B cell (primary cell): ENCODE measurements around the gene CPXM1. TPM values are rescaled to one million over a fixed set of nuclear protein-coding genes. Genes with fewer than 3 reads are reported as not detected.

Source experiments
- ATAC-seq: fragments of 200-7000 bp; cut with Tn5 transposase; one replicate; pipeline ENCODE4 v1.10.0; 2021; ENCODE audit warnings: low read depth, mild to moderate bottlenecking, moderate number of reproducible peaks, moderate library complexity
- CTCF ChIA-PET: fragments of 350-600 bp; sonication (Branson Sonifier 250); formaldehyde crosslinking; loops from one replicate; lab custom pipeline; 2021; ENCODE audit warnings: antibody characterized with exemption, inconsistent platforms; lab: Charles Lee
- POLR2A ChIA-PET: fragments of 350-600 bp; sonication (Branson Sonifier 250); formaldehyde crosslinking; loops from one replicate; lab custom pipeline; 2021; ENCODE audit warnings: antibody characterized with exemption; lab: Charles Lee
- DNase-seq: peaks from one replicate; pipeline ENCODE4 v3.0.0; 2013
- H2AFZ ChIP-seq: 2 replicates; pipeline ENCODE4 v1.6.1; 2012; ENCODE audit warnings: mild to moderate bottlenecking, low read depth, low read length; ENCODE audit not compliant: insufficient read depth, poor library complexity, severe bottlenecking
- H3K27ac ChIP-seq, 2 donors: 1 replicate in 1 of 2; 2 replicates in 1 of 2; pipeline ENCODE4 v1.5.1; 2012 to 2013; ENCODE audit warnings: low read length in 2 of 2, mild to moderate bottlenecking in 2 of 2, moderate library complexity in 1 of 2
- H3K27me3 ChIP-seq, 4 experiments: fragments of 200-600 bp in 1 of 4; sonication (generic) in 1 of 4; replicated peaks in 1 of 4; 1 replicate in 2 of 4; 2 replicates in 2 of 4; pipeline versions ENCODE4 v1.6.1 to v1.7.0; 2013 to 2016; ENCODE audit warnings: low read length in 3 of 4, mild to moderate bottlenecking in 2 of 4, mixed read lengths in 1 of 4, moderate library complexity in 1 of 4; ENCODE audit not compliant: insufficient read depth in 4 of 4, control insufficient read depth in 3 of 4; ENCODE audit errors: control extremely low read depth in 1 of 4
- H3K36me3 ChIP-seq, 2 experiments: replicated peaks in 1 of 2; 1 replicate in 1 of 2; 2 replicates in 1 of 2; pipeline versions ENCODE4 v1.6.1 to v1.7.1; 2013; ENCODE audit warnings: low read length in 1 of 2; ENCODE audit not compliant: insufficient read depth in 2 of 2, control insufficient read depth in 1 of 2; ENCODE audit errors: control extremely low read depth in 1 of 2, extremely low read depth in 1 of 2
- H3K4me1 ChIP-seq, 2 donors: fragments of 200-600 bp in 1 of 2; sonication (generic) in 1 of 2; 1 replicate in 1 of 2; 2 replicates in 1 of 2; pipeline versions ENCODE4 v1.5.1 to v1.6.1; 2013 to 2017; ENCODE audit warnings: low read length in 2 of 2; ENCODE audit not compliant: control insufficient read depth in 2 of 2, insufficient read depth in 2 of 2
- H3K4me2 ChIP-seq: replicated peaks from 2 replicates; pipeline ENCODE3; 2012; ENCODE audit warnings: mild to moderate bottlenecking, low read depth, low read length; ENCODE audit not compliant: poor library complexity, severe bottlenecking
- H3K4me3 ChIP-seq, 5 experiments: fragments of 200-600 bp in 1 of 5; sonication (generic) in 1 of 5; 1 replicate in 3 of 5; 2 replicates in 2 of 5; pipeline versions ENCODE4 v1.5.1 to v1.7.0; 2011 to 2016; ENCODE audit warnings: low read length in 4 of 5, mild to moderate bottlenecking in 4 of 5, low read depth in 2 of 5, control low read depth in 1 of 5, moderate library complexity in 1 of 5; ENCODE audit not compliant: insufficient read depth in 1 of 5; ENCODE audit errors: control extremely low read depth in 1 of 5, extremely low read depth in 1 of 5
- H3K79me2 ChIP-seq: fragments of 200-600 bp; sonication (generic); one replicate; pipeline ENCODE4 v1.6.0; 2016; ENCODE audit warnings: low read length; ENCODE audit not compliant: control insufficient read depth, insufficient read depth
- H3K9ac ChIP-seq: fragments of 200-600 bp; sonication (generic); 2 replicates; pipeline ENCODE4 v1.6.1; 2017; ENCODE audit warnings: mild to moderate bottlenecking, low read length, moderate library complexity
- H3K9me3 ChIP-seq, 3 donors: one replicate each; pipeline versions ENCODE4 v1.6.1 to v1.7.1; 2013; ENCODE audit warnings: low read length in 2 of 3; ENCODE audit not compliant: control insufficient read depth in 2 of 3, insufficient read depth in 1 of 3; ENCODE audit errors: control extremely low read depth in 1 of 3
- H4K20me1 ChIP-seq: 2 replicates; pipeline ENCODE4 v1.6.0; 2012; ENCODE audit warnings: mild to moderate bottlenecking, low read length; ENCODE audit not compliant: insufficient read depth, control insufficient read depth, poor library complexity, severe bottlenecking
- H3K27ac Mint-ChIP-seq: one replicate; pipeline ENCODE4 v1.8.0; 2021; ENCODE audit warnings: mixed read lengths
- H3K27me3 Mint-ChIP-seq: one replicate; pipeline ENCODE4 v1.8.0; 2021; ENCODE audit warnings: mixed read lengths
- H3K4me1 Mint-ChIP-seq: one replicate; pipeline ENCODE4 v1.8.0; 2021; ENCODE audit warnings: mixed read lengths
- H3K4me3 Mint-ChIP-seq: one replicate; pipeline ENCODE4 v1.8.0; 2021; ENCODE audit warnings: mixed read lengths
- H3K9me3 Mint-ChIP-seq: one replicate; pipeline ENCODE4 v1.8.0; 2022; ENCODE audit warnings: mixed read lengths; ENCODE audit not compliant: insufficient read depth
- EZH2 ChIP-seq: IDR thresholded peaks from 2 replicates; pipeline ENCODE4 v1.6.1; 2012; ENCODE audit warnings: borderline replicate concordance, low read depth, mild to moderate bottlenecking, moderate library complexity, low read length; ENCODE audit not compliant: insufficient read depth, poor library complexity, severe bottlenecking
- WGBS: methylation state at CpG from one replicate; pipeline ENCODE4 v1.1.5; 2013; ENCODE audit warnings: missing lambda C conversion rate; ENCODE audit not compliant: insufficient coverage; 5-methylcytosine and 5-hydroxymethylcytosine counted together
- intact Hi-C: fragments of 100-400 bp; cut with micrococcal nuclease; formaldehyde crosslinking; loops from one replicate; pipeline ENCODE4 v1.10.0; 2022
- polyA plus RNA-seq: library from polyadenylated mRNA; depleted of rRNA; stranded (reverse); fragments of >200 nt; gene quantifications from 2 replicates; pipeline ENCODE4 v1.2.3, GENCODE V29; 2012
- total RNA-seq, 2 donors: library from RNA; stranded (reverse); fragments of 120-200 nt in 1 of 2; gene quantifications; 1 replicate in 1 of 2; 2 replicates in 1 of 2; pipeline versions ENCODE4 v1.2.3 to v1.2.4, GENCODE V29; 2013 to 2022
- TF ChIP-seq, protein P1 (sequence below): fragments of 200-600 bp; IDR thresholded peaks from one replicate; pipeline ENCODE4 v1.8.0; 2022; ENCODE audit warnings: antibody characterized with exemption, mild to moderate bottlenecking

Gene CPXM1
- total and polyA plus RNA-seq, 2 donors (not counting 1 experiment from before 2014, with no cell fraction given) = 0.21 to 1.9 TPM

DNA sequence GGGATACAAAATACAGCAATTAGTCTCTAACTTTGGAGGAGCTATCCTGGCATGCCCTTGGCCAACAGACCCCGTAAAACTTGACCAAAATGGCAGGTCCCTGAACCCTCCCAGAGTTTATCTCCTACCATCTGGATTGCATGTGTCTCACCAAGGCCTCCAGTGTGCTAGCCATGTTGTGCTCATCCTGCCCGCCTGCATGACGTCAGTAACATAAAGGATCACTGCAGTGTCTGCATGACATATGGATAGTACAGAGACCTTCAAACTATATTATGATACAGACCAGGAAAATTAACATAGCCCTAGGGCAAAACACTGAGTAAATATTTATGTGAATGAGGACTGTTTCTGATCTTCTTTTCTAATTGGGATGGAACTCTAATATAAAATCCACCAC is 25.3 kb downstream of the CPXM1 start:
- Histone ChIP-seq H2AFZ (no peak overlapping the region), H3K27ac (no peak overlapping the region), H3K4me3 (no peak overlapping the region), H4K20me1 (no peaks in the 10 kb centered on the region), H3K4me1 (no peaks in the 10 kb centered on the region), H3K9me3 (peaks cover 0 to 7% (median 1%) of the 10 kb centered on the region in 3 donors), H3K79me2 (no peaks in the 10 kb centered on the region), H3K9ac (no peak overlapping the region), H3K27me3 (peaks cover 0 to 5% (median 0%) of the 10 kb centered on the region in 4 experiments), H3K36me3 (no peaks in the 10 kb centered on the region), H3K4me2 (no peak overlapping the region)
- 67% methylated on average over 1 of the region's 3 CpGs for WGBS
- TF ChIP-seq, protein P1, sequence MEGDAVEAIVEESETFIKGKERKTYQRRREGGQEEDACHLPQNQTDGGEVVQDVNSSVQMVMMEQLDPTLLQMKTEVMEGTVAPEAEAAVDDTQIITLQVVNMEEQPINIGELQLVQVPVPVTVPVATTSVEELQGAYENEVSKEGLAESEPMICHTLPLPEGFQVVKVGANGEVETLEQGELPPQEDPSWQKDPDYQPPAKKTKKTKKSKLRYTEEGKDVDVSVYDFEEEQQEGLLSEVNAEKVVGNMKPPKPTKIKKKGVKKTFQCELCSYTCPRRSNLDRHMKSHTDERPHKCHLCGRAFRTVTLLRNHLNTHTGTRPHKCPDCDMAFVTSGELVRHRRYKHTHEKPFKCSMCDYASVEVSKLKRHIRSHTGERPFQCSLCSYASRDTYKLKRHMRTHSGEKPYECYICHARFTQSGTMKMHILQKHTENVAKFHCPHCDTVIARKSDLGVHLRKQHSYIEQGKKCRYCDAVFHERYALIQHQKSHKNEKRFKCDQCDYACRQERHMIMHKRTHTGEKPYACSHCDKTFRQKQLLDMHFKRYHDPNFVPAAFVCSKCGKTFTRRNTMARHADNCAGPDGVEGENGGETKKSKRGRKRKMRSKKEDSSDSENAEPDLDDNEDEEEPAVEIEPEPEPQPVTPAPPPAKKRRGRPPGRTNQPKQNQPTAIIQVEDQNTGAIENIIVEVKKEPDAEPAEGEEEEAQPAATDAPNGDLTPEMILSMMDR = no peak
- TF ChIP-seq EZH2 = no peak
- H3K9me3 Mint-ChIP-seq = no peaks in the 10 kb centered on the region
- ATAC-seq = no peak
- peaks cover 32% of the 10 kb centered on the region for H3K27me3 Mint-ChIP-seq
- POLR2A ChIA-PET = no interaction called here
- no peak overlapping the region for H3K27ac Mint-ChIP-seq
- intact Hi-C loops = no loop called here
- H3K4me1 Mint-ChIP-seq = no peaks in the 10 kb centered on the region
- CTCF ChIA-PET = no interaction called here
- no peak overlapping the region for H3K4me3 Mint-ChIP-seq
- no peak for DNase-seq

DNA sequence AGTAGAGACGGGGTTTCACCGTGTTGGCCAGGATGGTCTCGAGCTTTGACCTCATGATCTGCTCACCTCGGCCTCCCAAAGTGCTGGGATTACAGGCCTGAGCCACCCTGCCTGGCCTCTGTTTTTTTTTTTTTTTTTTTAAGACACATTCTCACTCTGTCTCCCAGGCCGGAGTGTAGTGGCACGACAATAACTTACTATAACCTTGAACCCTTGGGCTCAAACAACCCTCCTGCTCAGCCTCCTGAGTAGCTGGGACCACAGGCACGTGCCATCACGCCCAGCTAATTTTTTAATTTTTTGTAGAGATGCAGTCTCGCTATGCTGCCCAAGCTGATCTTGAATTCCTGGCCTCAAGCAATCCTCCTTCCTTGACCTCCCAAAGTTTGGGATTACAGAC is 26.6 kb downstream of the CPXM1 start:
- no peak overlapping the region for H2AFZ ChIP-seq
- intact Hi-C loops = no loop called here
- ChIA-PET CTCF (interaction anchor here (0.8 kb wide), 1 partner anchor 24 kb away, joined by 4 read pairs; no protein-coding TSS in a partner anchor), POLR2A (no interaction called here)
- H3K27ac ChIP-seq = no peak overlapping the region
- H3K36me3 ChIP-seq = no peaks in the 10 kb centered on the region
- peaks cover 0 to 8% (median 0%) of the 10 kb centered on the region in 4 experiments for H3K27me3 ChIP-seq
- Mint-ChIP-seq H3K4me1 (no peaks in the 10 kb centered on the region), H3K27ac (no peak overlapping the region), H3K4me3 (no peak overlapping the region), H3K9me3 (no peaks in the 10 kb centered on the region), H3K27me3 (peaks cover 41% of the 10 kb centered on the region)
- DNase-seq = no peak
- TF ChIP-seq, protein P1 = no peak
- no peak for TF ChIP-seq EZH2
- WGBS = 80% methylated on average over 6 of the region's 9 CpGs
- H3K79me2 ChIP-seq = no peaks in the 10 kb centered on the region
- H3K4me3 ChIP-seq = no peak overlapping the region
- H4K20me1 ChIP-seq = no peaks in the 10 kb centered on the region
- H3K9me3 ChIP-seq = peaks cover 0 to 7% (median 1%) of the 10 kb centered on the region in 3 donors
- H3K4me2 ChIP-seq = no peak overlapping the region
- H3K9ac ChIP-seq = no peak overlapping the region
- no peaks in the 10 kb centered on the region for H3K4me1 ChIP-seq
- no peak for ATAC-seq
